NT2/D1 (cell line): ENCODE data around the gene SEC23A.

Experiments
- YY1 ChIP-seq: IDR thresholded peaks from 2 replicates; pipeline ENCODE4 v1.6.1; 2011; ENCODE audit not compliant: insufficient read length, insufficient read depth
- ZNF274 ChIP-seq: IDR thresholded peaks from 2 replicates; pipeline ENCODE4 v1.6.1; 2011; ENCODE audit warnings: mild to moderate bottlenecking, low read depth, low read length

DNA sequence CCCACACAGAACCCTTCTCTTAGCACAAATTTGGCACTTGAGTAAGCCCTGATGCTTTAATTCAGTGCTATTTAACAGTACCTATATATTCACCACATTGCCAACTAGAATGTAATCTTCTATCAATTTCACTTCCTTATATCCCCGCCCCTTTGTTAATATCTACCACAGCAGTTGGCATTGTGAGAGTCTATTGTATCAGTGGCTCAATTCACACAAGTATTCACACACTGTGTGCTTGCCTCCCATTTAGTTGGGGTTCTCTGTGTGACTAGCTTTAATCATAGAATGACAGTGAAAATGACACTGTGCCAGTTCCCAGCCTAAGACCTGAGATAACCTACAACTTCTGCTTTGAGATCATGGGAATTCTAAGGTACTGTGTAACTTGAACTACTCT is 103.1 kb downstream of the SEC23A start:
- TF ChIP-seq ZNF274 (no peak), YY1 (no peak)
